ENCODE results near the gene ARHGAP24. TPM values are rescaled to one million over a fixed set of nuclear protein-coding genes. Genes with fewer than 3 reads are reported as not detected.

The ARHGAP24 gene
- polyA plus RNA-seq, 3 donors, result 12.5 to 32.0 (median 18.8) TPM

- Histone ChIP-seq H3K9me3 (replicated peaks in 1 of 2; ENCODE audit: control insufficient read depth in 1 of 2, insufficient read depth in 1 of 2, low read length in 2 of 2) (no peaks in the 10 kb centered on the region), H3K9ac (ENCODE audit: insufficient read depth, low read length, poor library complexity, severe bottlenecking) (no peak overlapping the region), H3K27ac (ENCODE audit: low read depth in 1 of 2, low read length in 2 of 2) (no peak overlapping the region), H3K27me3 (ENCODE audit: control insufficient read depth in 2 of 2, insufficient read depth in 2 of 2, low read length in 2 of 2) (no peaks in the 10 kb centered on the region), H2AFZ (ENCODE audit: insufficient read depth, low read depth, low read length, poor library complexity, severe bottlenecking) (no peak overlapping the region), H3K4me1 (ENCODE audit: control insufficient read depth in 1 of 2, insufficient read depth in 2 of 2, low read length in 2 of 2) (no peaks in the 10 kb centered on the region), H3K79me2 (ENCODE audit: insufficient read depth, low read length) (no peaks in the 10 kb centered on the region), H3K4me2 (replicated peaks; ENCODE audit: extremely low read depth, low read length, poor library complexity, severe bottlenecking) (no peak overlapping the region), H3K36me3 (replicated peaks in 1 of 2; ENCODE audit: control insufficient read depth in 1 of 2, insufficient read depth in 2 of 2, low read length in 2 of 2) (no peaks in the 10 kb centered on the region), H4K20me1 (ENCODE audit: insufficient read depth, low read length) (peaks cover 26% of the 10 kb centered on the region), H3K4me3 (replicated peaks in 1 of 3; ENCODE audit: low read depth in 2 of 3, low read length in 3 of 3) (no peak overlapping the region)
- intact Hi-C loops (cut with micrococcal nuclease), result no loop called here
- Mint-ChIP-seq H3K36me3 (no peaks in the 10 kb centered on the region), H3K9me3 (no peaks in the 10 kb centered on the region), H3K4me3 (no peak overlapping the region), H3K27ac (no peak overlapping the region), H3K27me3 (ENCODE audit: low read depth in 3 of 3) (peaks cover 0 to 1% (median 0%) of the 10 kb centered on the region in 3 donors), H3K4me1 (peaks cover under 1% of the 10 kb centered on the region)
- no peak for TF ChIP-seq CTCF (IDR thresholded peaks at IDR 0.05)
- WGBS (ENCODE audit: insufficient coverage), result no CpG with 5 or more reads among the region's 1 CpG
- no peak for DNase-seq
These were observed 292.7 kb downstream of the ARHGAP24 start for GRCh38 chr4:85767649-85768048.

- no peak for TF ChIP-seq CTCF (IDR thresholded peaks at IDR 0.05)
- Histone ChIP-seq H3K36me3 (replicated peaks in 1 of 2; ENCODE audit: control insufficient read depth in 1 of 2, insufficient read depth in 2 of 2, low read length in 2 of 2) (no peaks in the 10 kb centered on the region), H3K9ac (ENCODE audit: insufficient read depth, low read length, poor library complexity, severe bottlenecking) (no peak overlapping the region), H3K27ac (ENCODE audit: low read depth in 1 of 2, low read length in 2 of 2) (no peak overlapping the region), H3K79me2 (ENCODE audit: insufficient read depth, low read length) (no peaks in the 10 kb centered on the region), H4K20me1 (ENCODE audit: insufficient read depth, low read length) (peaks cover 26% of the 10 kb centered on the region), H3K4me3 (replicated peaks in 1 of 3; ENCODE audit: low read depth in 2 of 3, low read length in 3 of 3) (no peak overlapping the region), H3K9me3 (replicated peaks in 1 of 2; ENCODE audit: control insufficient read depth in 1 of 2, insufficient read depth in 1 of 2, low read length in 2 of 2) (no peaks in the 10 kb centered on the region), H3K27me3 (ENCODE audit: control insufficient read depth in 2 of 2, insufficient read depth in 2 of 2, low read length in 2 of 2) (no peaks in the 10 kb centered on the region), H3K4me1 (ENCODE audit: control insufficient read depth in 1 of 2, insufficient read depth in 2 of 2, low read length in 2 of 2) (no peaks in the 10 kb centered on the region), H3K4me2 (replicated peaks; ENCODE audit: extremely low read depth, low read length, poor library complexity, severe bottlenecking) (no peak overlapping the region), H2AFZ (ENCODE audit: insufficient read depth, low read depth, low read length, poor library complexity, severe bottlenecking) (no peak overlapping the region)
- no peaks in the 10 kb centered on the region for H3K36me3 Mint-ChIP-seq
- DNase-seq, result no peak
- intact Hi-C loops (cut with micrococcal nuclease), result no loop called here
- no peaks in the 10 kb centered on the region for H3K4me1 Mint-ChIP-seq
- no peaks in the 10 kb centered on the region for H3K9me3 Mint-ChIP-seq
- 100% methylated on average over 1 of the region's 2 CpGs for WGBS (ENCODE audit: insufficient coverage)
- H3K27ac Mint-ChIP-seq, result no peak overlapping the region
- no peak overlapping the region for H3K4me3 Mint-ChIP-seq
- peaks cover 0 to 1% (median 0%) of the 10 kb centered on the region in 3 donors for H3K27me3 Mint-ChIP-seq (ENCODE audit: low read depth in 3 of 3)
These were observed 294.1 kb downstream of the ARHGAP24 start for GRCh38 chr4:85769009-85769408.

Measured in CD14-positive monocyte (primary cell).